ENCODE results near the gene DENR.
"Not testable (repeated sequence)": the region's sequence is repeated elsewhere in the genome, so short reads cannot be mapped to it uniquely, and the experiment has no call there.

DENR gene

GRCh38 chr12:122743895-122744525, 8.6 kb upstream of the DENR start:
- DNase-seq = peak; percentile 62

GRCh38 chr12:122747224-122748135, 5.1 kb upstream of the DENR start:
- DNase-seq = no peak

- DNase-seq = no peak
Measured at GRCh38 chr12:122749569-122750332, 2.9 kb upstream of the DENR start.

- not testable (repeated sequence) for DNase-seq
Measured at GRCh38 chr12:122750781-122751515, 1.7 kb upstream of the DENR start.

GRCh38 chr12:122753319-122753650, 661 bp downstream of the DENR start:
- DNase-seq = no peak

- no peak for DNase-seq
Measured at GRCh38 chr12:122754790-122755189, 2.2 kb downstream of the DENR start.

- no peak for DNase-seq
Measured at GRCh38 chr12:122757568-122757967, 4.9 kb downstream of the DENR start.

GRCh38 chr12:122785503-122785902, 32.9 kb downstream of the DENR start:
- DNase-seq = no peak

- no peak for DNase-seq
Measured at GRCh38 chr12:122788387-122788786, 35.8 kb downstream of the DENR start.

GRCh38 chr12:122789637-122790036, 37.0 kb downstream of the DENR start:
- DNase-seq = no peak

GRCh38 chr12:122790393-122791075, 37.9 kb downstream of the DENR start:
- no peak for DNase-seq

GRCh38 chr12:122793685-122794106, 41.1 kb downstream of the DENR start:
- DNase-seq = no peak

- DNase-seq = no peak
Measured at GRCh38 chr12:122795807-122796206, 43.2 kb downstream of the DENR start.

GRCh38 chr12:122799641-122800243, 47.1 kb downstream of the DENR start:
- DNase-seq = no peak

- DNase-seq = no peak
Measured at GRCh38 chr12:122803937-122804336, 51.3 kb downstream of the DENR start.

GRCh38 chr12:122804957-122805356, 52.3 kb downstream of the DENR start:
- DNase-seq = not testable (repeated sequence)

GRCh38 chr12:122807651-122808050, 55.0 kb downstream of the DENR start:
- no peak for DNase-seq

- no peak for DNase-seq
Measured at GRCh38 chr12:122811777-122812176, 59.2 kb downstream of the DENR start.

GRCh38 chr12:122813310-122813713, 60.7 kb downstream of the DENR start:
- DNase-seq = peak; percentile 57

- no peak for DNase-seq
Measured at GRCh38 chr12:122819209-122819785, 66.7 kb downstream of the DENR start.

- no peak for DNase-seq
Measured at GRCh38 chr12:122820138-122820537, 67.5 kb downstream of the DENR start.
